ENCODE results near the gene ATXN1. TPM values are rescaled to one million over a fixed set of nuclear protein-coding genes. Genes with fewer than 3 reads are reported as not detected.

Gene ATXN1
- total and polyA plus RNA-seq, 2 experiments from 2014 or later: 14.2 to 20.1 TPM

GRCh38 chr6:16285467-16286150, 475.7 kb downstream of the ATXN1 start:
- Histone ChIP-seq H3K27ac (no peak overlapping the region), H3F3A (ENCODE audit: insufficient read depth) (no peaks in the 10 kb centered on the region), H3K27me3 (replicated peaks; ENCODE audit: insufficient read depth) (no peaks in the 10 kb centered on the region), H3K9ac (no peak overlapping the region), H3K4me3 (no peak overlapping the region), H3K9me3 (ENCODE audit: low read depth) (no peaks in the 10 kb centered on the region), H3K4me1 (ENCODE audit: insufficient read depth) (no peaks in the 10 kb centered on the region), H3K36me3 (ENCODE audit: low read depth) (no peaks in the 10 kb centered on the region), H3K4me2 (ENCODE audit: unreplicated experiment) (peak overlapping the region; percentile 67), H3K79me2 (ENCODE audit: insufficient read depth) (no peaks in the 10 kb centered on the region), H2AFZ (peak overlapping the region; percentile 58), H4K20me1 (ENCODE audit: insufficient read depth) (no peaks in the 10 kb centered on the region), H3K9me2 (ENCODE audit: insufficient read depth) (no peaks in the 10 kb centered on the region)
- no peak for DNase-seq
- 75 to 78% methylated on average over 11 of the region's 11 CpGs for WGBS, 2 experiments (ENCODE audit: low coverage in 1 of 2, low lambda C conversion rate in 2 of 2, missing lambda C conversion rate in 2 of 2)
- in situ Hi-C loops (cut with MboI): no loop called here
- TF ChIP-seq EZH2 (IDR thresholded peaks at IDR 0.05; ENCODE audit: insufficient read depth, poor library complexity, severe bottlenecking): no peak
- TF ChIP-seq EZH2phosphoT487 (IDR thresholded peaks at IDR 0.05; ENCODE audit: insufficient read depth, low read depth): no peak

- Histone ChIP-seq H3K9ac (no peak overlapping the region), H3K4me3 (no peak overlapping the region), H3K27ac (no peak overlapping the region), H3K4me2 (ENCODE audit: unreplicated experiment) (no peak overlapping the region), H3K27me3 (replicated peaks; ENCODE audit: insufficient read depth) (no peaks in the 10 kb centered on the region), H3F3A (ENCODE audit: insufficient read depth) (no peaks in the 10 kb centered on the region), H3K9me3 (ENCODE audit: low read depth) (no peaks in the 10 kb centered on the region), H2AFZ (no peak overlapping the region), H3K9me2 (ENCODE audit: insufficient read depth) (no peaks in the 10 kb centered on the region), H4K20me1 (ENCODE audit: insufficient read depth) (no peaks in the 10 kb centered on the region), H3K4me1 (ENCODE audit: insufficient read depth) (no peaks in the 10 kb centered on the region), H3K36me3 (ENCODE audit: low read depth) (no peaks in the 10 kb centered on the region), H3K79me2 (ENCODE audit: insufficient read depth) (no peaks in the 10 kb centered on the region)
- WGBS, 2 experiments (ENCODE audit: low coverage in 1 of 2, low lambda C conversion rate in 2 of 2, missing lambda C conversion rate in 2 of 2): 94% methylated on average over 14 of the region's 14 CpGs
- in situ Hi-C loops (cut with MboI): no loop called here
- TF ChIP-seq EZH2phosphoT487 (IDR thresholded peaks at IDR 0.05; ENCODE audit: insufficient read depth, low read depth): no peak
- no peak for TF ChIP-seq EZH2 (IDR thresholded peaks at IDR 0.05; ENCODE audit: insufficient read depth, poor library complexity, severe bottlenecking)
- no peak for DNase-seq
Measured at GRCh38 chr6:16284472-16284871, 476.8 kb downstream of the ATXN1 start.

- H3K79me2 ChIP-seq (ENCODE audit: insufficient read depth): no peaks in the 10 kb centered on the region
Measured at GRCh38 chr6:16282370-16282769, 478.9 kb downstream of the ATXN1 start.

GRCh38 chr6:16279243-16279642, 482.0 kb downstream of the ATXN1 start:
- no peaks in the 10 kb centered on the region for H3K36me3 ChIP-seq (ENCODE audit: low read depth)
- no peak for DNase-seq
- no peak overlapping the region for H3K27ac ChIP-seq
- peaks cover 13% of the 10 kb centered on the region for H3K4me1 ChIP-seq (ENCODE audit: insufficient read depth)
- no peak overlapping the region for H3K9ac ChIP-seq
- H3F3A ChIP-seq (ENCODE audit: insufficient read depth): no peaks in the 10 kb centered on the region
- no peak overlapping the region for H3K4me2 ChIP-seq (ENCODE audit: unreplicated experiment)
- H3K79me2 ChIP-seq (ENCODE audit: insufficient read depth): no peaks in the 10 kb centered on the region
- TF ChIP-seq EZH2phosphoT487 (IDR thresholded peaks at IDR 0.05; ENCODE audit: insufficient read depth, low read depth) (no peak), EZH2 (IDR thresholded peaks at IDR 0.05; ENCODE audit: insufficient read depth, poor library complexity, severe bottlenecking) (no peak)
- H3K9me2 ChIP-seq (ENCODE audit: insufficient read depth): no peaks in the 10 kb centered on the region
- H3K9me3 ChIP-seq (ENCODE audit: low read depth): no peaks in the 10 kb centered on the region
- H4K20me1 ChIP-seq (ENCODE audit: insufficient read depth): no peaks in the 10 kb centered on the region
- H3K27me3 ChIP-seq (replicated peaks; ENCODE audit: insufficient read depth): no peaks in the 10 kb centered on the region
- no peak overlapping the region for H3K4me3 ChIP-seq
- WGBS, 2 experiments (ENCODE audit: low coverage in 1 of 2, low lambda C conversion rate in 2 of 2, missing lambda C conversion rate in 2 of 2): 94 to 96% methylated on average over 5 of the region's 5 CpGs
- in situ Hi-C loops (cut with MboI): no loop called here
- H2AFZ ChIP-seq: no peak overlapping the region

More at GRCh38 chr6:16282370-16282769, 478.9 kb downstream of the ATXN1 start:
- Histone ChIP-seq H3K36me3 (ENCODE audit: low read depth) (no peaks in the 10 kb centered on the region), H3K9me2 (ENCODE audit: insufficient read depth) (no peaks in the 10 kb centered on the region), H3K9ac (no peak overlapping the region), H3K4me3 (no peak overlapping the region), H3K27ac (no peak overlapping the region), H3K4me2 (ENCODE audit: unreplicated experiment) (no peak overlapping the region), H3F3A (ENCODE audit: insufficient read depth) (no peaks in the 10 kb centered on the region), H4K20me1 (ENCODE audit: insufficient read depth) (no peaks in the 10 kb centered on the region), H3K27me3 (replicated peaks; ENCODE audit: insufficient read depth) (no peaks in the 10 kb centered on the region), H2AFZ (no peak overlapping the region), H3K9me3 (ENCODE audit: low read depth) (no peaks in the 10 kb centered on the region), H3K4me1 (ENCODE audit: insufficient read depth) (peaks cover 6% of the 10 kb centered on the region)
- WGBS, 2 experiments (ENCODE audit: low coverage in 1 of 2, low lambda C conversion rate in 2 of 2, missing lambda C conversion rate in 2 of 2): 95% methylated on average over 4 of the region's 4 CpGs
- DNase-seq: no peak
- TF ChIP-seq EZH2 (IDR thresholded peaks at IDR 0.05; ENCODE audit: insufficient read depth, poor library complexity, severe bottlenecking) (no peak), EZH2phosphoT487 (IDR thresholded peaks at IDR 0.05; ENCODE audit: insufficient read depth, low read depth) (no peak)
- in situ Hi-C loops (cut with MboI): no loop called here

Measured in GM23248 (cell line).